CD4-positive, alpha-beta T cell treated with Interleukin-21 for 1 hour (primary cell): Measurements from ENCODE around the gene FAM181A.

Source experiments
- DNase-seq: peaks from one replicate; pipeline ENCODE4 v3.0.0-alpha.2; 2020

FAM181A gene

DNA sequence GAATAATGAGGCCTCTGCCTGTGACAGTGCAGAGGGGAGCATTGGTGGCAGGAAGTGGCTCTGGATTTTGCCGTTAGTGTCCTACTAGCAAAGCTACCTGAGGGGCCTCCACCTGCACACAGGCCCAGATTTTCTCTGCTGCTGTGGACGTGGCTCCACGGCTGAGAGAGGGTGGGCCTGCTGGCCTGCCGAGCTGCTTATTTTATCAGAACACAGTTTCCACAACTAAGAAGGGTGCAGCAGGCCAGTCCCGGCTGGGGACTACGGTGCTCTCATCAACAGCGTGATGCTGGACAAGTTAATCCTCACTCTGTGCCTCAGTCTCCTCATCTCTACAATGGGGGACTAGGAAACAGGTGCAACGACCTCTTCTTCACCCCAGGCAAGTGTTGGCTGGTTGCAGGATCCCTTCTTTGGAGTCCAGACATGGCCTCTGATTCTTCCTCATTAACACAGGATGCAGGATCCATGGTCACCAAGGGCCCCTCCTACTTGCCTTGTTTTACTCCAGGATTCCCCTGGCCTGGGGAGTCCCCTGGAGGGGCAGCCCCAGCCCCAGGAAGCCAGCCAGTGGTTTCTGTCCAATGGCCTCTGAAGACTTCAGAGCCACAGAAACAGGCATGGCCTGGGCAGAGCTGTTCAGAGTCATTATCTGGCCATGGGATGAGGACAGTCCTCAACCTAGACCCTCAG, 3.3 kb downstream of the FAM181A start:
- DNase-seq = no peak

DNA sequence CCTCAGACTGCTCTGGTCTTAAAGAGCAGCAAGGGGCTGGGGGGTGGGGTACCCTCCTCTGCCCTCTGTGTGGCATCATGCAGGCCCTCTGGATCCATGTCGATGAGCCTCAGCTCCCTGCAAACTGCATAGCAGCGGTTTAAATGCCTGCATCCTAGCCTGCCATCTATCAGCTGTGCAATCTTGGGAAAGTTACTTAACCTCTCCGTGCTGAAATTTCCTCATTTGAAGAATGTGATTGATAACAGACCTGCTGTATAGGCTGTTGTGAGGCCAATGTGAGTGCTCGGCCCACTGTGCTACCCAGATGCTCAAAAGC, 3.8 kb downstream of the FAM181A start:
- DNase-seq = no peak

DNA sequence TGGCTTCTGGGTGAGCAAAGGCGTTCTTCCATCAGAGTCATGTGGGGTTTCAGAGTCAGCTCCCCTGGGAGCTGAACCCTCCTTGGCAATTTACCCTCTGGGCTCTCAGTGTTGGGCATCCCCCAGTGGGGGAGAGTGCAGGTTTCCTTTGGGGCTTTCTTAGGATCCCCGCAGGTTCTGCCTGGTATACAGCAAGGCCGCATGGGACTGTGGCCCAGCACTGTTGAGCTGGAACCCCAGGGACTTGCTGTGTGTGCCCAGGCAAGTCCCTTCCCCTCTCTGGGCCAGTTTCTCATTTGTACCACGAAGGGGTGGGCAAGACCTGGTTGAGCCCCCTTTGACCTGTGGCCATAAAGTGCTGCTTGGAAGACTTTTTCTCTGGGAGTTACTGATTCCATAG, 5.5 kb downstream of the FAM181A start:
- DNase-seq = no peak

DNA sequence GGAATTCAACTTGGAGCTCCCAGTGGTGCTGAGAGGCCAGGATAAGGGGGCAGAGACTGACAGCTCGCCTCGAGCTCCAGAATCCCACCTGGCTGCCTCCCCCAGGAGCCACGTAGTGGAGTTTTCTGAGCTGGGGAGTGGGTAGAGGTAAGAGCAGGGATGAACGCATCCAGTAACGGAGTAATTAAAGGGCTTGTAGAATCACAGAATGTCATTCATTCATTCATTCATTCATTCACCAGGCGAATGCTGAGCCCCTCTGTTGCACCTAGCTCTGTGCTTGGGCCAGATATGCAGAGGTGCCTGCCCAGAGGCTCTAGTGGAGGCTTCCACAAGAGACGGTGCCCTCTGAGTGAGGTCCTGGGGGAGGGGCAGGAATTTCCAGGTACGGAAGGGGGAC, 8.1 kb downstream of the FAM181A start:
- no peak for DNase-seq

DNA sequence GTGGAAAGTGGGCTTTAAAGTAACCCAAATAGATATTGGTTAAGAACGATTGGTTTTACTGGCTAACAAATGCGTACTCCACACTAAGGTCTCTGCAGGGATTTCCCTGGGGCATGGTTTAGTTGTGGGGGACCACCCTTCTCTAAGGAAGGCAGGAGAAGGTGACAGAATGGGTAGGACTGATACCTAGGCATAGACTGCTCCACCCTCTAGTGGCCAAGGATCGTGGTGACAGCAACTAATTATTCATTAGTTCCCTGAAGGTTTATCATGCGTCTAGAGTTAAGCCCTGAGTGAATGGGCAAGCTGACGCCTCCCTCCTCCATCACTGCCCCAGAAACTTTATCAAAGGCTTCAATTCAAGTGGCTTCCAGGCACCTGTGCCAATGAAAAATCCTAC, 9.1 kb downstream of the FAM181A start:
- no peak for DNase-seq

DNA sequence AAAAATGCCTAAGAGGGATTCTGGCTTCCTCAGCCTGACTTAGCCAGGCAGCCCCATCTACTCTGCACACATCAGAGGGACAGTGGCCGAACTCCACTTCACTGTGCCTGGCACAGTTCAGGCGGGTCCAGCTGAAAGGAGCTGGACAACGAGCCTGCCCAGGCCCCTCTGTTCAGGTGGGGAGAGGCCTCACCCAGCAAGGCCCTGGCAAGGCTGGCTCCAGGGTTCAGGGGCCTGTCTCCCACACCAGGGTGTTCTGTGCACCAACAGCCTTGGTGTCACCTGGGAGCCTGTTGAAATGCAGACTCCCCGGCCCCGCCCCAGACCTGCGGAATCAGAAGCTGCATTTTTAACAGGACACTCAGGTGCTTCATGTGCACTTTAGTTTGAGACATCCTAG, 9.8 kb downstream of the FAM181A start:
- DNase-seq = no peak

DNA sequence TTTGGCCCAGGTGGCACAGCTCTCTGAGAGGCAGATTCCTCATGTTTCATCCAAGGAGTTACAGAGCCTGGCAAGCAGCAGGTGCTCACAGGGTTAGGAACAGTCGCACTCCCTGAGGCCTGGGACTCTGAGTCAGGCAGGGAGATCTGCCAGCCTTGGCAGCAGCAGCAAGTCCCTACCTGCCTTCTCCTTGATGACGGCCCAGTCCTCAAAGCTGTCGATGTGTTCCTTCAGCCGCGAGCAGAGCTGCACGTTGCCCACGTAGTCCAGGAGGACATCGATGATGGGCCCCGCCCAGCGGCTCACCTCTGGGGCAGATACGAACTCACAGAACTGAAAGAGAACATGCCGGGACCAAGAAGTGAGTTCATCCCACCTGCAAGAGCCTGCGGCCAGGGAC, 10.4 kb downstream of the FAM181A start:
- DNase-seq = no peak

DNA sequence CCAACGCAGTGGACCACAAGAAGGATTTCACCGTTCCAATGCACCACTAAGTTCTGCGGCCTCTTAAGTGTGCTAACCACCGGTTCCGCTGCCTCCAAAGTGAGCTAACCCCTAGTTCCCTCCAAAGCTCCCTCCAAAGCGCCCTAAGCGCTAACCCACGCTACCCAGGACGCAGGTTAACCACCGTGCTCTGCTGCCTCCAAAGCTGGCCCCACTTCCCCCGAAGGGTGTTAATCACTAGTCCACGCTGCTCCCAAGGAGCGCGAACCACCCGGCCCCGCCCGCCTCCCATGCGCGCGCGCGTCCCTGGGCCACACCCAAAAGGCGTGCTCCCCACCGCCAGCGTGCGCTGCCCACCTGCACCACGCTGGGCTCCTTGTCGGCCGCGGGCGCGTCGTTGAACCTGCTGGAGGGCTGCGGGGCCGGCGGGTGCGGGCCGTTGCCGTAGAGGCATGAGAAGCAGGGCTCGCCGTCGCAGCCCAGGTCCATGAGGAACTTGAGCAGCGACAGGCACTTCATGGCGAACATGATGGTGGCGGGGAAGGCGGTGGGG, 11.7 kb downstream of the FAM181A start:
- DNase-seq = no peak

DNA sequence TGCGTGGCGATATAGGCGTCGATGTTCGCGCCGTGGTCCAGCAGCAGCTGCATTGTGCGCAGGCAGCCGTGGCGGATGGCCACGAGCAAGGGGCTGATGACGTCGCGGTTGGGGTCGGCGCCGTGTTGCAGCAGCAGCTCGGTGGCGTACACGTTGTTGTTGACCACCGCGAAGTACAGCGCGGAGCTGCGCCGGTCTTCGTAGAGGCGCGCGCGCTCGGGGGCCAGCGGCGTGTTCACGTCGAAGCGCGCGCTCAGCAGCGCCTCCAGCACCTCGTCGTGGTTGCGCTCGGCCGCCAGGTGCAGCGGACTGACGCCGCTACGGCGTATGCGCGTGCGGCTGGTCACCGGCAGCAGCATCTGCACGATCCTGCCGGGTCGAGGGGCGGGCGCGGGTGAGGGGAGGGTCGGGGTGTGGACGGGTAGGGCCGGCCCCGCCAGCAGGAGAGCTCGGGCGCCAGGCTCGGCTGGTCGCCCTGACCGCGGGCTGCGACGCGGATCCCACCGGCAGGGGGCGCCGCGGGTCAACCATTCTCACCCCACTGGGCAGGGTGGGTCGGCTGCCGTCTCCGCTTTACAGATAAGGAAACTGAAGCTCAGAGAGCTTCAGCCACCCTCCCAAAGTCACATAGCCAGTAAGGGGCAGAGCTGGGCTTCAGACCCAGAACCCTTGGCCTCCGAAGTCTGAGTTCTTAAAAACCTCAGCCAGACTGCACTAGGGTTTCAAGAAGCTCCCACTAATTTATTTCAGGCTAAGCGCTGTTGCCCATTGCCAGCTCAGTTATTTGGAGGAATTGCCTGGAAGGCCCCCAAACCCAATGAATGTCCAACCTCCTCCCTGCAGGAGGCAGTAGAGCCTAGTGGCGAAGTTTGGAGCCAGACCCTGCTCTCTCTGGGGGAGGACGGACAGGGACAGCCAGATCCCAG, 12.4 kb downstream of the FAM181A start:
- peak; percentile 90 for DNase-seq

DNA sequence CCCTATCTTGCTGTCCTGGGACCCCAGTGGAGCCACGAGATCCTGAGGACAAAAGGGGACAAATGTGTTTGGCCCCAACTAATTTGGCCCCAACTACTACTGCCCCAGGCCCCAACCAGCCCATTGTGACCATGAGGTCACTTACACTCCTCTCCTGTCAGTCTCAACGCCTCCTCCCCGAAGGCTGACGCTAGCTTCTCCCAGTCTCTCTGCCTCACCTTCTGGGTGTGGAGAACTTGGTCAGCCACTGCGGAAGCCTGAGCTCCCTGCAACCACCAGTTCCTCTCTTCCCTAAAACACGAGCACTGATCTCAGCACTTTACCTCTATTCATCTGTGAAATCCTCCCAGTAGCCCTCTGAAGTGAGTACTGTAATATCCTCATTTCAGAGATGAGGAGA, 13.3 kb downstream of the FAM181A start:
- no peak for DNase-seq

DNA sequence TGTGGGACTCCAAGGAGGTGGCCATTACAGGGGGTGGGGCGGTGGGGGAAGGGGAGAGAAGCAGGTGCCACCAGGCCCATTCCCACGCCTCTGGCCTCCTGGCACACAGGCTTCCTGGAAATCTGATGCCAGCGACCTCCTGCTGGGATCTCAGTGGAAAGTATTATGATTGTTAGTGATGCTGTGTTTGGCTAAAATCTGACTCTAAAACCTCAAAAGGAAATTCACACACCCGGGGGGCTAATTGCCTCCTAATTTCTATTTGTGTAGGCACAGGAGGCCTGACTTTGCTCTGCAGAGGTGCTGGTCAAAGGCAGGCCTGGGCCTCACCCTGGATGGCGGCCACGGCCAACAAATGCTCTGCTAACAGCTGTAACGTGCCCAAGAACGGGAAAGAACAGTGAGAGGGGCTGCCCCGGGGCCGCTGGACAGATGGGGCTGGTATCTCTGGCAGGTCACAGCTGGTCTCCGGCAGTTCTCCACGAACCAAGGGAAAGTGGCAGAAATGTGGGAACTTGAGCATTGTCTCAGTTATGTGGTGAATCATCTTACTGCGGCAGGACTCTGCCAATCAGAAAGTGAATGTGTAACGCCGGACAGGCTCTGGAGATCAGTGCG, 14.3 kb downstream of the FAM181A start:
- no peak for DNase-seq

DNA sequence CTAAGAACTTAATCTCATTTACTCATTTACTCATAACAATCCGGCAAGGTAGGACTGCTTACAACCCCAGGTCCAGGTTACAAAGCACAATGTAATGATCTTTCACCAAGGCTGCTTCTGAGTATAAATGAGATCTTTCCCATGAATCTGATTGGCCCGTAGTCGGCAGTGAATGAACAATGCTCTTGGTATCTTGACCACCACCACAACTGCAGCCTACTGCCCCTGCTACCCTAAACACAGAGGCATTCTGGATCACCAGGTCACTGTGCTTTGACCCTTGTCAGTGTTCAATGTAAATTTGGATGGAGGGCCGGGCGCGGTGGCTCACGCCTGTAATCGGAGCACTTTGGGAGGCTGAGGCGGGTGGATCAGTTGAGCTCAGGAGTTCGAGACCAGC, 15.9 kb downstream of the FAM181A start:
- no peak for DNase-seq

DNA sequence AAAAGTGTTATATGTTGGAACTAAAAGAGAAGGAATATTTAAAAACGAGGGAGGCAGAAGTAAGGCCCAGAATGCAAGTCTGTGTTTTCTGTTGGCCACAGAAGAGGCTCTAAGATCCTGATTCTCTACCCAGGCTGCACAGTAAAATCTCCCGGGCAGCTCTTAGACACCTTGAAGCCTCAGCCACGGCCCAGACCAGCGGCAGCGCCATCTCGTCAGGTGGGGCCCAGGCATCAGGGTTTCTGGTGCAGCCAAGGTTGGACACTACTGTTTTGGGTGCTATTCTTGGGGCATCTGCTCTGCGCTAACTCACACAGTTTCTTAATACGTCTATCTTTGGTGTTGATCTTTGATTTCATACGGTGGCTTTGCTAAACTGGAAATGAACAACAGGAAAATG, 16.8 kb downstream of the FAM181A start:
- DNase-seq = no peak

DNA sequence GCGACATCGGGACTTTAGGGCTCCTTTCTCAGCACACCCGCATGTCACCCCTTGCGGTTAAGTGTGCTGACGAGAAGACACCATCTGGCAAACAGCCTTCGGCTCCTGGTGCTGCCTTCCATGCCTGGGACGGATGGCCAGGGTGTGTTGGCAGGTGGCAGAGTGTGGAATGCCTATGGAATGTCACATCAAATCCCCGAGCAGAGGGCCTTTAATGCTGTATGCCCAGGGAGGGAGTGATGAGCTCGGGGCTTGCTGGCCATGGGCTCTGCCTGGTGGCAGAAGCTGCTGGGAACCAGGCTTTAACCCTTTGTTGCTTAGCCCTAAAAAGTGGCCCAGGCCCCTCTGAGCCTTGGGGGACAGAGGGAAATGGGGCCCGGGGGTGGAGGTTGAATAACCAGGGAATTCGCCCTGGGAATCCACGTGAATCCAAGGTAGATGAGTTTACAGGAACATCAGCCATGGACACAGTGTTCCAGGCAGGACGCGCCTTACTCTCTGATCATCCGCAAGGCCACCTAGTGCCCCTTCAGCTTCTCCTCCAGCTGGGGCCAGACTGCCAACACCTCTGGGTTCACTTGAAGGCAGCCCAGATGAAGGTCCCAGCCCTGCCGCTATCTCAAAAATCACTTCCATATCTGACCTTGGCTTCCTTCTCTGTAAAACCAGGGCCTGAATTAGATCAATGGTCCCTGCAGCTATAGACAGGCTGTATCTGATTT, 17.4 kb downstream of the FAM181A start:
- DNase-seq = no peak

DNA sequence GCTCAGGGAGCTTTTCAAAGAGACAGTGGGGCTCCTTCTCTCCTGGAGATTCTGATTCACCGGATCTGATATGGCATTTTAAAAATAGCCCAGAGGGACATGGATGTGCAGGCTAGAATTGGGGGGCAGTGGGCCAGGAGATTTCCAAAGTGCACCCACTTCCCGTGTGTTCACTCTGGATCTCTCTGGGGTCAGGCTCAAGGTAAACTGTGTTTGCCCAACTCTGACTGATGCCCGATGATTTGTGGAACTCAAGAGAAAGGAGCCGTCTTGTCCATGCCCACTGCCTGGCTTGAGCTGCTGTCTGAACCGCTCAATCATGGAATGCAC, 17.9 kb downstream of the FAM181A start:
- DNase-seq = no peak

DNA sequence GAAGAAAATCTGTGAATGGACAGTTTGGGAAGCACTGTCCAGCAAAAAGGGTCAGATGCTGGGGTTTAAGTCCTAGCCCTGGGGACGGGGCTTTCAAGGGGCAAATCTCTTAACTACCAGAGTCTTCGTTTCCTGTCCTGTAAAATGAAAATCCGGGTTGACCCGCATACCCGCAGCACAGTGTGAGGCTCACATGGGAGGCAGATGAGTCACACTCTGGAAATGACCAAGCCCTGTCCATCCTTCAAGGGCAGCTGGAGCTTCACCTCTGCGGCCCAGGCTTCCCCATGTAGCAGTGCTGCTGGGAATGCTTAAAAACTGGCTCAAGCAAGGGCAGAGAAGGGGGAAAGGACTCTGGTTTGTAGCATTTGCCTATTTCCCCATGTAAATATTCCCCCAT, 19.0 kb downstream of the FAM181A start:
- DNase-seq = no peak

DNA sequence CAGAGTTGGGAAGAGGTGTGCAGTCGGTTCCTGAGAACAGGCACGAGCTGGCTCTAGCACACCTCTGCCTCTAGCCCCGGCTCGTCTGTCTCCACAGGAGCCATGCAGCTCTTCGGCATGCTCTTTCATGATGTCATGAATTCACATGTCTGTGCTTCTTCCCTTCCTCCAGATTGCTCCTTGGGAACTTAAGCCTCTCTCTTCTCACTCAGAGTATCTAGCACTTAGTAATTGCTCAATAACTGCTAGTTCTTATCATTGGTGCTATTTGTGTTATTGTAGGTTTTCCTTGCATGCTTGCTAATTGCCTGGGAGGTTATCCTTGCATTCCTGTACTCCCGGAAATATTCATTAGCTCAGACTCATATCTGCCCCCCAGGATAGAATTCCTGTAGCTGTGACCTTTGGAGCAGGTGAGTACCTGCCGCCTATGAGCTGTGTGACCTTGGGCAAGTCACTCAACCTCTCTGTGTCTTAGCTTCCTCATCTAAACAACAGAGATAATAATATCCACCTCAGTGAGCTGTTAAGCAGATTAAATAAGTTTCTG, 19.5 kb downstream of the FAM181A start:
- no peak for DNase-seq

DNA sequence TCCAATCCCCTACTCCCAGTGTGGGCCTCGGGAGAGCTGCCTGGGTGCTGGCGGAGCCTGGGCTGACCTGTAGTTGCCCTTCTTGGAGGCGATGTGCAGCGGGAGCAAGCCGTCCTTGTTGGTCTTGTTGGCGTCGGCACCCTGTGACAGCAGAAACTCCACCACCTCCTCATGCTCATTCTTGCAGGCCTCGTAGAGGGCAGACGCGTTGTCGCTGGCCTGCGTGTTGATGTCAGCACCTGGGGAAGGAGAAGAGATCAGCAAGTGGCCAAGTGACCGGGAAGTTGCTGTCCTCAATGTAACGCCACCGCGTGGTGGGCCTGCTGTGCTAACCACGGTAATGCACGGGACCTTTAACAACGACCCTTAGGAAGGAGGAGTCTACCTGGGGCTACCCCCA, 20.1 kb downstream of the FAM181A start:
- no peak for DNase-seq

DNA sequence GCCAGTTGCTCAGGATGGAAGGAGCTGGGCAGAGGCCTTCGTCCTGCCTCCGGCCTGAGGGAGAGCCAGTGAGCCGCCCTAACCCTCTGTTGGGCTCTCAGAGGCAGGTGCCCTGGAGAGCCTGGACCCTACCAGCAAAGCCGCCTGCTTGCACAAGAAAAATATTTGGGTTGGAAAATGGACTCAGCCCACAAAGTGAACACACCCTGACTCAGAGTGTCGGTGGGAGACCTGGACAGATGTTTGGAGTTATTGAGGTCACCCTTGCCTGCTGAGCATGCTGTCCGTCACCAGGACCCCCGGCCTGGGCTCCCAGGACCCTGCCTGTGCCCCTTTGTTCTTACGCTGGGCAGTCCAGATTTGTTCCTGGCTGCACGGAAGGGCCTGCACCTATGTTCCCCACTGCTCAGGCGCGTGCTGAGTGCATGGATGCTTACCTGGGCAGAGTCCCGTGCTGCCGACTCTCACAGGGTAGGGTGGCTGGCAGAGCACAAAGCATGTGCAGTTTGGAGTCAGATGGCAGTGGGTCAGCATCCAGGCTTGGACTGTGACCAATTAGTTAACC, 22.4 kb downstream of the FAM181A start:
- no peak for DNase-seq

DNA sequence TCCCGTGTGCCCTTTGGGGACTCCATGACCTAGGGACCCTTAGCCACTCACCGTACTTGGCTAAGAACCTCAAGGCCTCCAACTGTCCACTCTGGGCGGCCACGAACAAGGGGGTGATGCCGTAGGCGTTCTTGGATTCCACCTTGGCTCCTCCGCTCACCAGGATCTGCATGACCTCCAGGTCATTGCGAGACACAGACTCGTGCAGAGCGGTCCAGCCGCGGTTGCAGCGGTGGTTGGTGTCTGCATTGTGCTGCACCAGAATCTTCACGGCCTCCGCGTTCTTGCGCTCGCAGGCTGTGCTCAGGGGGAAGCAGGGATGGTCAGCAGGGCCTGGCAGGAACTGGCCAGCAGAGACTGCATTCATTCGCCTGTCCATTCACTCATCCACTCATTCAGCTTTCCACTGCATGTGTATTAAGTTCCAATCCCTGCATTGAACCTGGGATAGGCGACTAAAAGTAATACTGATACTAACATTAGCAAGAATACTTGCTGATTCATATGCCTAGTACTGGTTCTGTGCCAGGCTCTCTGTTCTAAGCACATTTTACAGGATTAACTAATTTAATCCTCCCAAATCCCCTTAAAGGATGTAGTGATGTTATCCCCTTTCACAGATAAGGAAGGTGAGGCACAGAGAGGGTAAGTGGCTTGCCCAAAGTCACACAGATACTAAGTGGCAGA, 23.9 kb downstream of the FAM181A start:
- DNase-seq = no peak

DNA sequence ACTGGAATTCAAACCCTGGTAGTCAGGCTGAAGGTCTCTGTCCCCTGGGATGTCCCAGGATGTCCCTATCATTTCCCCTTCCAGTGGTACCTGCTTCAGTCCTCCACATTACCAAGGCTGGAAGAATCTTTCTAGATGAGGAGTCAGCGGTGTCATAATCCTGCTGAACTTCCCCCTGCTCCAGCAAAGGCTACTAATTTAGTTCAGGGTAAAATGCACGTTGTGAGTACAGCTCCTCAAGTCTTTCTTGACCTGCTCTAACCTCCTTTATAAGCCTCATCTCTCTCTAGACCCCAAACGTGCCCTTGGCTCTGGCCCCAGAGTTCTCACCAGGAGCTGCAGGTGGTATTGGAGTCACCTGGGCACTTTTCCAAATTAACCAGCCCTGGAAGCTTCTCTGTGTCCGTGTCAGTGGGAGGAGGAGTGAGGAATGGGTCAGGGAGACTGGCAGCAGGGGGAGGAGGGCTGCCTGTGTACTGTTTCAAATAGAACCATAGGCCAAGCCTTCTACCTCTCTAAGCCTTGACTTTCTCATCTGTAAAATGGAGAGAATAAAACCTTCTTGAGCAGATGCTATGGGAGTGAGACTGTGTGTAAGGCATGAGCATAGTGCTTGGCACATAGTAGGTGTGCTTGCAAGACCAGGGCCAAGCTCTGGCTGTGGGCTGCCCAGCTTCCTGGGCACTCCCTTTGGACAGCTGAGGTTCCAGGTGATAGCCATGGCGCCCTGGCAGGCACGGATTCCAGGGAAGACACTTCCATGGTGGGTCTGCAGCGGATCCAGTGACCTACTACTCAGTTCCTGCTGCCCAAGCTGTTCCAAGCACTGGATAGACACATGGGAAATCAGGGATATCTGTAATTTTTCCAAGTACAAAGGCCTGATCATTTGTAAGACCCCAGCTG, 24.7 kb downstream of the FAM181A start:
- DNase-seq = no peak
